ENCODE data around the gene LMF1. TPM values are rescaled to one million over a fixed set of nuclear protein-coding genes. Genes with fewer than 3 reads are reported as not detected.

LMF1 gene
- total and polyA plus RNA-seq, 2 of the 13 experiments (the other 11 are each of a cell fraction or from before 2014, with no cell fraction given): 6.8 to 8.5 TPM

DNA sequence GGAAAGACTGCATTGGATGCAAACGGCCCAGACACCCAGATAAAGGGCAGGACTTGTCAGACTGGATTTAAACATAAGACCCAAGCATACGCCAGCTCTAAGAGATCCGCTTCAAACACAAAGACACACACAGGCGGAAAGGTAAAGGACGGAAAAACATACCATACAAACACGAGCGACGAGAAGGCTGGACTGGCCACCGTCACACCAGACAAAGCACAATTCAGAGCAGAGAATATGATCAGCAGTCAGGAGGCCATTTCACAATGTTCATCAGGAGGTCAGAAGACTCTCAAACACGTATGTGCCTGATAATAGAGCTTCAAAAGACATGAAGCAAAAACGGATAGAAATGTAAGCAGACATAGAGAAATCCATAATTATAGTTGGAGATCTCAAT is 85.4 kb downstream of the LMF1 start:
- no peaks in the 10 kb centered on the region for H4K20me1 ChIP-seq (ENCODE audit: insufficient read depth, low read length)
- in situ Hi-C loops (cut with HindIII; ENCODE audit: extremely low pct_ligation_motif_present, low pct_unique_long_range_greater_than_20kb) (no loop called here), intact Hi-C loops (cut with micrococcal nuclease; ENCODE audit: unreplicated experiment) (loop anchor here (5.0 kb wide), 1 partner anchor 87 kb away; the partner anchor contains the start of gene LMF1)
- no peak overlapping the region for H3K4me2 ChIP-seq (ENCODE audit: low read depth, low read length)
- H3K9ac ChIP-seq (ENCODE audit: insufficient read depth, low read depth, low read length): no peak overlapping the region
- H2AFZ ChIP-seq (ENCODE audit: low read length): no peak overlapping the region
- DNase-seq (ENCODE audit: low spot score) (no peak), FAIRE-seq (no peak), ATAC-seq (no peak)
- CTCF ChIA-PET (ENCODE audit: low intra/inter-chr PET ratio, low total read pairs): no interaction called here
- no peak overlapping the region for H3K27ac ChIP-seq (ENCODE audit: extremely low read length, insufficient read depth, low read length)
- POLR2A ChIA-PET: no interaction called here
- WGBS (ENCODE audit: low lambda C conversion rate): 55% methylated on average over 11 of the region's 11 CpGs
- H3K79me2 ChIP-seq (ENCODE audit: insufficient read depth, low read length): no peaks in the 10 kb centered on the region
- H3K4me1 ChIP-seq (ENCODE audit: insufficient read depth, low read length): no peaks in the 10 kb centered on the region
- H3K27me3 ChIP-seq (ENCODE audit: control insufficient read depth in 1 of 2, insufficient read depth in 2 of 2, low read length in 2 of 2): no peaks in the 10 kb centered on the region; a peak in 2 of 5 replicates
- BruUV-seq (replicated peaks): no TSS peak
- TF ChIP-seq CBX2 (IDR thresholded peaks at IDR 0.05; ENCODE audit: low read depth, low read length): no peak
- TF ChIP-seq CBX2 (CRISPR knock-in tag; IDR thresholded peaks at IDR 0.05; ENCODE audit: low read depth): no peak
- TF ChIP-seq, protein P1, sequence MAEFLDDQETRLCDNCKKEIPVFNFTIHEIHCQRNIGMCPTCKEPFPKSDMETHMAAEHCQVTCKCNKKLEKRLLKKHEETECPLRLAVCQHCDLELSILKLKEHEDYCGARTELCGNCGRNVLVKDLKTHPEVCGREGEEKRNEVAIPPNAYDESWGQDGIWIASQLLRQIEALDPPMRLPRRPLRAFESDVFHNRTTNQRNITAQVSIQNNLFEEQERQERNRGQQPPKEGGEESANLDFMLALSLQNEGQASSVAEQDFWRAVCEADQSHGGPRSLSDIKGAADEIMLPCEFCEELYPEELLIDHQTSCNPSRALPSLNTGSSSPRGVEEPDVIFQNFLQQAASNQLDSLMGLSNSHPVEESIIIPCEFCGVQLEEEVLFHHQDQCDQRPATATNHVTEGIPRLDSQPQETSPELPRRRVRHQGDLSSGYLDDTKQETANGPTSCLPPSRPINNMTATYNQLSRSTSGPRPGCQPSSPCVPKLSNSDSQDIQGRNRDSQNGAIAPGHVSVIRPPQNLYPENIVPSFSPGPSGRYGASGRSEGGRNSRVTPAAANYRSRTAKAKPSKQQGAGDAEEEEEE (CRISPR knock-in tag; IDR thresholded peaks at IDR 0.05; ENCODE audit: borderline replicate concordance): no peak
- TF ChIP-seq KDM6A (CRISPR knock-in tag; IDR thresholded peaks at IDR 0.05; ENCODE audit: low read depth): no peak
- no peak for TF ChIP-seq ZKSCAN5 (CRISPR knock-in tag; IDR thresholded peaks at IDR 0.05)
- no peak for TF ChIP-seq ERF (CRISPR knock-in tag; IDR thresholded peaks at IDR 0.05)
- no peak for TF ChIP-seq ZNF713 (CRISPR knock-in tag; IDR thresholded peaks at IDR 0.05)
- TF ChIP-seq, protein P2, sequence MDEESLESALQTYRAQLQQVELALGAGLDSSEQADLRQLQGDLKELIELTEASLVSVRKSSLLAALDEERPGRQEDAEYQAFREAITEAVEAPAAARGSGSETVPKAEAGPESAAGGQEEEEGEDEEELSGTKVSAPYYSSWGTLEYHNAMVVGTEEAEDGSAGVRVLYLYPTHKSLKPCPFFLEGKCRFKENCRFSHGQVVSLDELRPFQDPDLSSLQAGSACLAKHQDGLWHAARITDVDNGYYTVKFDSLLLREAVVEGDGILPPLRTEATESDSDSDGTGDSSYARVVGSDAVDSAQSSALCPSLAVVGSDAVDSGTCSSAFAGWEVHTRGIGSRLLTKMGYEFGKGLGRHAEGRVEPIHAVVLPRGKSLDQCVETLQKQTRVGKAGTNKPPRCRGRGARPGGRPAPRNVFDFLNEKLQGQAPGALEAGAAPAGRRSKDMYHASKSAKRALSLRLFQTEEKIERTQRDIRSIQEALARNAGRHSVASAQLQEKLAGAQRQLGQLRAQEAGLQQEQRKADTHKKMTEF (CRISPR knock-in tag; IDR thresholded peaks at IDR 0.05): no peak
- TF ChIP-seq ZNF33A (CRISPR knock-in tag; IDR thresholded peaks at IDR 0.05; ENCODE audit: borderline replicate concordance): no peak
- TF ChIP-seq ARHGAP35 (CRISPR knock-in tag; IDR thresholded peaks at IDR 0.05; ENCODE audit: borderline replicate concordance): no peak
- TF ChIP-seq, protein P3, sequence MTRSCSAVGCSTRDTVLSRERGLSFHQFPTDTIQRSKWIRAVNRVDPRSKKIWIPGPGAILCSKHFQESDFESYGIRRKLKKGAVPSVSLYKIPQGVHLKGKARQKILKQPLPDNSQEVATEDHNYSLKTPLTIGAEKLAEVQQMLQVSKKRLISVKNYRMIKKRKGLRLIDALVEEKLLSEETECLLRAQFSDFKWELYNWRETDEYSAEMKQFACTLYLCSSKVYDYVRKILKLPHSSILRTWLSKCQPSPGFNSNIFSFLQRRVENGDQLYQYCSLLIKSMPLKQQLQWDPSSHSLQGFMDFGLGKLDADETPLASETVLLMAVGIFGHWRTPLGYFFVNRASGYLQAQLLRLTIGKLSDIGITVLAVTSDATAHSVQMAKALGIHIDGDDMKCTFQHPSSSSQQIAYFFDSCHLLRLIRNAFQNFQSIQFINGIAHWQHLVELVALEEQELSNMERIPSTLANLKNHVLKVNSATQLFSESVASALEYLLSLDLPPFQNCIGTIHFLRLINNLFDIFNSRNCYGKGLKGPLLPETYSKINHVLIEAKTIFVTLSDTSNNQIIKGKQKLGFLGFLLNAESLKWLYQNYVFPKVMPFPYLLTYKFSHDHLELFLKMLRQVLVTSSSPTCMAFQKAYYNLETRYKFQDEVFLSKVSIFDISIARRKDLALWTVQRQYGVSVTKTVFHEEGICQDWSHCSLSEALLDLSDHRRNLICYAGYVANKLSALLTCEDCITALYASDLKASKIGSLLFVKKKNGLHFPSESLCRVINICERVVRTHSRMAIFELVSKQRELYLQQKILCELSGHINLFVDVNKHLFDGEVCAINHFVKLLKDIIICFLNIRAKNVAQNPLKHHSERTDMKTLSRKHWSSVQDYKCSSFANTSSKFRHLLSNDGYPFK (CRISPR knock-in tag; IDR thresholded peaks at IDR 0.05; ENCODE audit: borderline replicate concordance): no peak
- no peak for TF ChIP-seq ZNF232 (CRISPR knock-in tag; IDR thresholded peaks at IDR 0.05; ENCODE audit: borderline replicate concordance)
- no peak for TF ChIP-seq ZNF10 (CRISPR knock-in tag; IDR thresholded peaks at IDR 0.05; ENCODE audit: borderline replicate concordance, low read depth)
- no peak for TF ChIP-seq NFE2L2 (IDR thresholded peaks at IDR 0.05; ENCODE audit: low read length)
- TF ChIP-seq ZSCAN25 (CRISPR knock-in tag; IDR thresholded peaks at IDR 0.05): no peak
- no peak for TF ChIP-seq ZBTB38 (CRISPR knock-in tag; IDR thresholded peaks at IDR 0.05)
- TF ChIP-seq NFYB (CRISPR knock-in tag; IDR thresholded peaks at IDR 0.05): no peak
- TF ChIP-seq ADNP (CRISPR knock-in tag; IDR thresholded peaks at IDR 0.05): no peak
- no peak overlapping the region for H3K4me3 ChIP-seq (replicated peaks in 1 of 3; ENCODE audit: insufficient read depth in 1 of 3, low read depth in 2 of 3, low read length in 3 of 3)
- peaks cover 10% of the 10 kb centered on the region; the same call in 1 of the 2 replicates for H3K9me3 ChIP-seq (ENCODE audit: low read length)
- no peaks in the 10 kb centered on the region for H3K36me3 ChIP-seq (replicated peaks in 1 of 2; ENCODE audit: control insufficient read depth in 1 of 2, insufficient read depth in 2 of 2, low read length in 2 of 2)

All from HepG2 (cell line).